GM19193 (cell line): ENCODE results near the gene RCAN2.

Experiments
- POLR2A ChIP-seq: IDR thresholded peaks from 4 replicates; pipeline ENCODE4 v1.6.1; 2011; ENCODE audit not compliant: insufficient read depth, insufficient read length; ENCODE audit errors: extremely low read depth

RCAN2 gene

DNA sequence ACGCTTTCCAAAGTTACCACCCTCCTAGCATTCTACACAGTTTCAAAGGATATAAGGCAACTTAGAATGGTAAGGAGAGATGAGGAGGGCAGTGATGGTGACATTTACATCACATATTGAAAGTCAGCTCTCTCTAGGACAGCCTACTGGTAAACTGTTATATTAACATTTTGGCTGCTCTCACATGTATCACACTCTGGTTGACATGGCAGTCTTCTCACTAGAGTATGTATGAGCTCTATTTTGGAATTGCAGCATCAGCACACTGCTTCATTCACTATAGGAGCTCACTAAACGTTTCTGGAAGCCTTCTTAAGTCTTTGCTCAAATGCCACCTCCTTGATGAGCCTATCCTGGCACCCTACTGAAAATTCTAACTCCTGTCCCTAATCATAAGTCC is 184.8 kb downstream of the RCAN2 start:
- TF ChIP-seq POLR2A = no peak

DNA sequence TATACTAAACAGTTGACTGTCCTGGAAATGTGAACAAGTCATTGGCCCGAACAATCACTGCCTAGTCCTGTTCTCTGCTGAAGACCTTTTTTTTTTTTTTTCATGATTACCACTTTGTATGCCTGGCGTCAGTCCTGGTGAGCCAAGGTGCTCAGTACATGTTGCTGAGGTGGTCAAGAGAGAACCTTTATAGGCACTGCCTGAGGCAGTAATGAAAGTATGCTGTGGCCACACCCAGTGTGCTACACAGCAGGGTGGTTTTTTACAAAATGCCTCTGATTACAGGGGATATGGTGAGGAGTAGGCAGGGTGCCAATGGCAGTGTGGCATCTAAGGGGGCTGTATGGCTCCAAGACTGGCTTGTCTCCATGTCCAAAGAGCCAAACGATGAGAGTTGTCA is 185.4 kb downstream of the RCAN2 start:
- no peak for TF ChIP-seq POLR2A

DNA sequence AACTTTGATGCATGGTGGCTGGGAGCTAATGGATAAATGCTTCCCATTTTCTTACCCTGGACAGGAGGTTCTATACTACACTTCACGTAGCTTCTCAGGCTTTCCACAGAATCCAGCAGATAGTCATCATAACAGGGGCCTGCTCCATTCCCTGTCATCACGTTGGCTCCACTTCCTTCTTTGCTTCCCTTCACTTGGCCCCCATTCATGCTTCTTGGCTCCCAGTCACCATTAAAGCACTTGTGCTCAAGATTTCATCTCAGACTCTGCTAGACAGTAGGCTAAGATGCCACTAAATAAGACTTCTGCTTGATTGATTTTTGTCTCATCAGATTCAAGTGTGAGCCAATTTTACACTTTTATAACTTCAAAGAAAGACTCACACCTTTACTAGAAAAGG is 186.0 kb downstream of the RCAN2 start:
- TF ChIP-seq POLR2A = no peak

DNA sequence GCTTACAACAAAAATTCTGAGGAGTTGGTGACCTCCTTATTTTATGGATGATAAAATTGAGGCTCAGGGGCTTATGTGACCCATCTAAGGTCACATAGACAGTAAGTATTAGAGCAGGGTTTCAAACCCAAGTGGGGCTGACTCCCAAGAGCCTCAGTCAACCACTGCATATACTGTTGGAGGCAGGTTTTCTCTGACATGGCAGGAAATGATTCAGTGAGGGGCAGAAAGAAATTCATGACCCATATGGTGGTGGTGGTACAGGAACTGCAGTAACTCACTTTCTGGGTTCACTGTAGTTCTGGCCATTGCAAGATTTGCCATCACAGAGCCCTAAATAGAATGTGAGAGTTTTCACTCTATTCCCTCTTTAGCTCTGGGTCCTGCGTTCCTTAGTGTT is 188.4 kb downstream of the RCAN2 start:
- no peak for TF ChIP-seq POLR2A

DNA sequence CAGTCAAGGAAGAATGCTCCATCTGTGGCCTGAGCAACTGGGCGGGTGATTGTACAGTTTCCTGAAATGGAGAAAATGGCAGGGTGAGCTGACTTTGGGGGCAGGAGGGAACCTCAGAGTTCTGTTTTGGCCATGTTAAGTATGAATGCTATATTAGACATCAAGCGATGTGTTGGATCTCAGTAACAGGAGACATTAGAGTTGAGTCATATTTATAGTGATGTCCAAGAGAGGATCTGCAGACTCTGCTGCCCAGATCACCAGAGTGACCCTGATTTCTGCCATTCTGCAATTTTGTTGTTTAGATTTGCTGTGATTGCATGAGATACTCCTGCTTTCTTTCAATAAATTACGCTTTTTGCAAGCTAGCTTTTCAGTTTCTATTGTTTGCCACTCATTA is 189.1 kb downstream of the RCAN2 start:
- TF ChIP-seq POLR2A = no peak

DNA sequence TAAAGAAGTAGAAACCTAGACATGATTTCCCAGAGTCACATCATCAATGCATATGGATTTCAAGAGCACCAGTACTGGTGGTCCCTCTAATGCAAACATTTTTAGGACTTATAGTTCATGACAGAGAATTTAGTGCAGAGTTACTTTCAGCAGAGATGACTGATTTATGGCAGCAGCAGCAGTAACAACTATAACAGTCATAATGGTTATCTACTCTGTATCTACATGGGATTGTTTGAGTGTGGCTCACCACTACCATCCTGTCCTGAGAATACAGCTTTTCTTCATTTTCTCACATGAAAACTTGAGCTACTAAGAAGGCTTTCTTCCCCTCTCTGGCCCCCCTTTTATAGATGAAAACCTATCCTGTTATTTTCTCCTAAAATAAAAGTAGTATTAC is 192.0 kb downstream of the RCAN2 start:
- TF ChIP-seq POLR2A = no peak

DNA sequence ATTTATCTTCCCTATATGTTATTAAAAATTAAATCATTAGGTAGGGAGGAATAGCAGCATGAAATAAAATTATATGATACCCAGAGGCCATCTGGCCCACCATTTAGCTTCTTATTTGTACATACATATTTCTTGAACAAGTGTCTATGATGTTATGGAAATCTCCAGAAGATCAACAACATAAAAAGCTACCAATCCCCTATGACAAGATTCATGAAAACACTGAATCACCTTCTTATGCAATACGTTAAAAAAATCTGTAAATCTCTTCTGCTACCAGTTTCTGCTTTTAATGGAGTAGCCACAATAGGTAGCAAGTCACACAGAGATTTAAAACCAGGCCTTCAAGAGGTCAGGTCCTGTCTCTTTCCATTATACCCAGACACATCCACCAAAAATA is 194.7 kb downstream of the RCAN2 start:
- no peak for TF ChIP-seq POLR2A

DNA sequence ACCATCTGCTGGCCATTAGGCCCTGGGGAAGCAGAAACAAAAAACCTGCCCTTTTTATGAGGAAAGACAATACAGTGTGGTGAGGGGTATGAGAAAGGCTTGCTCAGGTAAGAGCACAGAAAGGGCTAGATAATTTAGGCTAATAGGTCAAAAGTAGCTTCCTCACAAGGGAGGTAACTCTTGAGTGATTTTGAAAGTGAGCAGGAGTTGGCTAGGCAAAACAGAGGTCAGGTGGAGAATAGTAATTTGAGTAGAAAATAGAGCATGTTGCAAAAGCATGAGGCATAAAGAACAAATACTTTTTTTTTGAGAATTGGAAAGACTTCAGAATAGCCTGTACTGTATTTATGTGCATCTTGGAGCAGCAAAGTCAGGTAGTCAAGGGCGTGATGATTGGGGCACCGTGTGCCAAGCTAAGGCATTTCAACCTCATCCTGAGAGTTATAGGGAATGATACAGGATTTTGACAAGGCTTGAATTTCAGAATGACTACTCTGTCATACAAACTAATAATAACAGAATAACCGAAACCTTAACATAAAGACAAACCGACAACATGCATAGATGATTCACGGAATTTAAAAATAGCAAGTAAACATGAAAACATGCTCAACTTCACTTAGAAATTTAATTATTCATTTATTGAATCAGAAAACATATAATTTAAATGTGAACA is 197.5 kb downstream of the RCAN2 start:
- no peak for TF ChIP-seq POLR2A

DNA sequence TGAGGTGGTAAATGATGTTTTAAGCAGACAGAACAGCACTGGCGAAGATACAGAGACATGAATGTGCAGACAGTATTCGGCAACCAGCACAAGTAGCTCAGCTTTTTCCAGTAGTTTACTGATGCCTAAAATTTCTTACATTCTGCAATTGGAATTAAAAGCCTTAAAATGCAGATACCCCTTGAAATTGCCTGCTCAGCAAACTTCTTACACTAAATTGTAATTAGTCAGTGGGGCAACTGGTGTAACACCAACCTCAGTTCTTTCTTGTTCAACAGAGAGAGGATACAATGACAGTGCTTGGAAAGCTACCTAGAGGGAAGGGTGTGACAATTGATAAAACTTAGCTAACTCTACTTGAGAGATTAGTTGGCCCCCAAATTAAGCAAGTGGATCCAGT is 199.4 kb downstream of the RCAN2 start:
- TF ChIP-seq POLR2A = no peak

DNA sequence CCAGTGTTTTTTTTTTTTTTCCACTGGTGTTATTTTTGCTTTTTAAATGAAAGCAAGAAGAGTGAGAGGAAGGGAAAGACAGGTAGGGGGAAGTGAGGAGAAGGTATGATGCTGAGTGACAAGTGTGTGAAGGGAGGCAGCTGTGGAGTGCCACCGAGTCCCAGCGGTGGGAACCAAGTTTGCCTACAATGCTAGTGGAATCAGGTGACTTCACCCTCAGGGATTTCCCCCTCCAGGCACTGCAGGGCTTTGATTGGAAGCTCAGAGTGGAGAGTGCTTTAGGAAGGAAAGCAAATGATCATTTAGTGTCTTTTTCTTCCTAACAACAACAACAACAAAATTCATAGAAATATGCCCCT is 200.0 kb downstream of the RCAN2 start:
- no peak for TF ChIP-seq POLR2A

DNA sequence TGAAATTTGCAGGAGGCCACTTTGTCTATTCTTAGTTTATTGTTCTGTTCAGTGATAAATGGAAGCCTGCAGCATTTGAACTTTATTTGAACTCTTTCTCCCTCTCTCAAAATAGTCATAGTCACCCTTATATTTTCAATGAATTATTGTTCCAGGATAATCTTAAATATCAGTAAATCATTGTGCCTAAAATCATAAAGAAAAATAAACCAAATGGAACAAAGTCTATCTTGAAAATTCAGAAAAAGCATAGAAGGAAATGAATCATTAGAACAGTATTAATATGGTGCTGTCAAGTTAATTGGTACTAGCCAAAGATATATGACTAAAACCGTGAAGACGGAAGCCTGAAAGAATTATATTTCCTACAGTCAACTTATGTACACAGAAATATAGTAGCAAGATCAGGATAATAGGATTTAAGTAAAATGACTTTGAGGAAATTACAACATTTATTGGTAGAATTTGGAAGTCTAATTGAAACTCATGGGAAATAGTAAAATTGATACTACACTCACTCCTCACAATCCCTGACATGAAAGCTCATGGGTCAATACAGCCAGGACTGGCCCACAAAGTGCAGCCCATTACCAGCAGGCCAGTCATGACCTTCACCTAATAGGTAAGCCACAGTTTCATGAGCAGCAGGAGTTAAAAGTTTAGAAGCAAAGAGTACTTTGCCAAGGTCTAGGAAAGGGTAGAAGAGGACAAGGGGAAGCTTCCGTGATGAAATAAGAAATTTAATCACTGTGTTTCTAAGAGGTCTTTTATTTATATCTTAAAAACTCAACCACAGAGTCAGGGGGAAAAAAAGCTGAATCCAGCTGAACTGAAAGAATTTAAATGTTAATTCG is 200.6 kb downstream of the RCAN2 start:
- TF ChIP-seq POLR2A = no peak

DNA sequence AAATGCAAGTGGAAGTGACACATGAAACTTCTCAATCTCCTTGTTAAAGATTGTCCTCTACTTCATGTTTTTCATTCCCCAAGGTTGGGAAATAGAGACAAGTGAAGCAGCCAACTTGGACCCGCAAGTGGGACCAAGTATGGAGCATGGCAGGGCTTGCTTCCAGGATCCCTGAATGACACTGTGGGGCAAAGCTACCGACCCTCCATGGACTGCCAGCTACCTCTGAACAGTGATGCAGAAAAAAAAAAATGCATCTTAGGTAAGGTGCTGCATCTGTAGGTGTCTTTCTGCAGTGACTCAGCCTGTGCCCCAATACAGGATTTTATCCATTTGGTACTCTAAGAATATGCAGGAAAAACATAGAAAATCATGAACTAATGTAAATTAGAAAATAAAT is 201.4 kb downstream of the RCAN2 start:
- no peak for TF ChIP-seq POLR2A

DNA sequence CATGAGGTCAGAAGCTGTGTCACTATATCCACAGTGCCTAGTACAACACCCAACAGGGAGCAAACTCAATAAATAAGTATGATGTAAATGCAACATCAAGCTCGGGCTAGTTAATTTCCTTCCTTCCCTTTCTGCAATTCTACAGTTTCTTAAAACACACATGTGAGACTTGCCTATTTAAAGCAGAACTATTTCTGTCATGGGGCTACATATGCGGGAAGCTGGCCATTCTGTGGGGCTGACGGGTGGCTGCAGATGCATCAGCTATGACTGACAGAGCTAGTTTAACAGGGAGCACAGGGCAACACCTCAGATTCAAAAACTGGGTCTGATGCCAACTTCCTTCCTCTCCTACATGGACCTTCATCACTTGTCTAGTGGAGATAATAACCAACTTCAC is 202.4 kb downstream of the RCAN2 start:
- no peak for TF ChIP-seq POLR2A

DNA sequence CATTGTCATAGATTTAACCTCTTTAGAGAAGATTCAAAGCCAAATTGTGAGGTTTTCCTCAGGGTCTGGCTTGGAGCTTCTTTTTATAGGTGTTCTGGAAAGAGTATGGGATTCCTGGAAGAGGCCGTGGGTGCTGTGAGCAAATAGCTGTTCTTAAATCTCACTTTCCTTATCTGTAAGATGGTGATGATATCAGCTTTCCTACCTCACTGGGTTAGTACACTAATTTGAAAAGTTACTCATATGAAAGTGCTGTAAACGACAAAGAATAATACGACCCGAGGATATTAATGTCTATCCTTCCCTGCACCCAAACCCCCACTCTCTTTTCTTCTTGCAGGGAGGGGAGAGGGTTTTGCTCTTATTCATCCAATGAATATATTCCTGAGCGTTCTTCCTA is 203.6 kb downstream of the RCAN2 start:
- no peak for TF ChIP-seq POLR2A

DNA sequence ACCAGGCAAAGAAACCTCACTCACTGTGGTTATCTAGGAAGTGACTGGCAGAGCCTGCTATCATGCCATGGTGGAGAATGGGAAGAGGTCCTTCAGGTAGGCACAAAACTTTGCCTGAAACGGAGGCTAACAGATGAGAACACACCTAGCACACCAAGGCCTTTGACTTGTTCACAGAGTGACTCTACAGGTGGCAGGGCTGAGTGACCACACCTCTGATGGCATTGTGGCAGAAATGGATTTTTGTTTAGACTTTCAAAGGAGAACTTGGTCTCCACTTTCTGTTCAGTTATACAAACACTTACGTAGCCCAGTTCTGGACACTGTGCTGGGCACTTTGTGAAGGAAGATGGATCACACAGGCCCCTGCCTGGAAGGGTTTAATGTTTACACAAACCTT is 204.2 kb downstream of the RCAN2 start:
- TF ChIP-seq POLR2A = no peak

DNA sequence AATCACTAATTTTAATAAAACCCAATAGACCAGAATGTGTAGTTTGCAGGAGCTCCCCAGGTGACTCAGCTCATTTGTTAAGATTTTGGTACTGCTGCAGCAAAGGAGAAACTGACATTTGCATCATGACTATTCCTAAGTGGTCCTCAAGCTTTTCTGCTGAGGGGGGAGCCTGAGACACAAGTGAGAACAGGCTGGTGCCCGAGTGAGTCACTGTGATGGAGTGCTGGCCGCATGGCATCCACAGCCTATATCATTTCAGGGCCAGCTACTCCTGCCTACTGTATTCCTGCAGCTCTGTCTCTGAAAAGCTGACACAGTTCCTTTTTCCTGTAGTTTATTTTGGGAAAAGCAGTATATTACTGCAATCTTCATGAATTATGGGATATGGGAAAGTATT is 206.8 kb downstream of the RCAN2 start:
- no peak for TF ChIP-seq POLR2A
